Memory B cell (primary cell): ENCODE data around the gene AOPEP.

Experiments
- ATAC-seq: fragments of 150-1000 bp; cut with Tn5 transposase; 2 replicates; pipeline ENCODE4 v1.10.0; 2021; ENCODE audit warnings: low read depth, mild to moderate bottlenecking, moderate library complexity
- DNase-seq, 2 donors: peaks; one replicate each; pipeline ENCODE4 v3.0.0; 2022; ENCODE audit warnings: low spot score in 2 of 2
- H3K27ac Mint-ChIP-seq: one replicate; pipeline ENCODE4 v1.8.0; 2022; ENCODE audit warnings: mild to moderate bottlenecking, moderate library complexity, mixed read lengths
- H3K27me3 Mint-ChIP-seq: one replicate; pipeline ENCODE4 v1.8.0; 2022; ENCODE audit warnings: mixed read lengths
- H3K36me3 Mint-ChIP-seq: one replicate; pipeline ENCODE4 v1.8.0; 2022; ENCODE audit warnings: mild to moderate bottlenecking, mixed read lengths
- H3K4me1 Mint-ChIP-seq: one replicate; pipeline ENCODE4 v1.8.0; 2022; ENCODE audit warnings: mixed read lengths
- H3K4me3 Mint-ChIP-seq: one replicate; pipeline ENCODE4 v1.8.0; 2022; ENCODE audit warnings: mild to moderate bottlenecking, moderate library complexity, mixed read lengths
- H3K9me3 Mint-ChIP-seq: one replicate; pipeline ENCODE4 v1.8.0; 2022; ENCODE audit warnings: mixed read lengths

AOPEP gene

GRCh38 chr9:95029720-95030119, 303.2 kb downstream of the AOPEP start:
- Mint-ChIP-seq H3K27ac (no peak overlapping the region), H3K4me3 (no peak overlapping the region), H3K4me1 (no peaks in the 10 kb centered on the region), H3K9me3 (no peaks in the 10 kb centered on the region), H3K36me3 (peaks cover 5% of the 10 kb centered on the region), H3K27me3 (no peaks in the 10 kb centered on the region)
- ATAC-seq (no peak), DNase-seq (no peak)

GRCh38 chr9:95030344-95030743, 303.8 kb downstream of the AOPEP start:
- no peaks in the 10 kb centered on the region for H3K4me1 Mint-ChIP-seq
- H3K4me3 Mint-ChIP-seq: no peak overlapping the region
- H3K27me3 Mint-ChIP-seq: no peaks in the 10 kb centered on the region
- H3K27ac Mint-ChIP-seq: no peak overlapping the region
- H3K36me3 Mint-ChIP-seq: peaks cover 5% of the 10 kb centered on the region
- no peaks in the 10 kb centered on the region for H3K9me3 Mint-ChIP-seq
- no peak for ATAC-seq
- DNase-seq: no peak

GRCh38 chr9:95030920-95031642, 304.6 kb downstream of the AOPEP start:
- Mint-ChIP-seq H3K36me3 (peaks cover 5% of the 10 kb centered on the region), H3K9me3 (no peaks in the 10 kb centered on the region), H3K4me1 (no peaks in the 10 kb centered on the region), H3K4me3 (no peak overlapping the region), H3K27me3 (no peaks in the 10 kb centered on the region), H3K27ac (no peak overlapping the region)
- ATAC-seq (no peak), DNase-seq (no peak)

- Mint-ChIP-seq H3K9me3 (no peaks in the 10 kb centered on the region), H3K27me3 (no peaks in the 10 kb centered on the region), H3K4me1 (no peaks in the 10 kb centered on the region), H3K27ac (no peak overlapping the region), H3K36me3 (peaks cover 7% of the 10 kb centered on the region), H3K4me3 (no peak overlapping the region)
- ATAC-seq (no peak), DNase-seq (no peak)
Measured at GRCh38 chr9:95031711-95032461, 305.4 kb downstream of the AOPEP start.

- DNase-seq: no peak
- ATAC-seq: no peak
- Mint-ChIP-seq H3K27me3 (no peaks in the 10 kb centered on the region), H3K9me3 (no peaks in the 10 kb centered on the region), H3K27ac (no peak overlapping the region), H3K4me1 (no peaks in the 10 kb centered on the region), H3K36me3 (peaks cover 7% of the 10 kb centered on the region), H3K4me3 (no peak overlapping the region)
Measured at GRCh38 chr9:95032580-95033341, 306.3 kb downstream of the AOPEP start.

GRCh38 chr9:95035846-95036245, 309.3 kb downstream of the AOPEP start:
- Mint-ChIP-seq H3K36me3 (peaks cover 7% of the 10 kb centered on the region), H3K9me3 (no peaks in the 10 kb centered on the region), H3K27ac (no peak overlapping the region)

GRCh38 chr9:95036676-95037075, 310.2 kb downstream of the AOPEP start:
- no peak overlapping the region for H3K27ac Mint-ChIP-seq
- no peaks in the 10 kb centered on the region for H3K4me1 Mint-ChIP-seq
- DNase-seq (no peak), ATAC-seq (no peak)
- no peak overlapping the region for H3K4me3 Mint-ChIP-seq
- H3K9me3 Mint-ChIP-seq: no peaks in the 10 kb centered on the region
- peaks cover 7% of the 10 kb centered on the region for H3K36me3 Mint-ChIP-seq
- H3K27me3 Mint-ChIP-seq: no peaks in the 10 kb centered on the region

More at GRCh38 chr9:95035846-95036245, 309.3 kb downstream of the AOPEP start:
- no peaks in the 10 kb centered on the region for H3K4me1 Mint-ChIP-seq
- no peak overlapping the region for H3K4me3 Mint-ChIP-seq
- H3K27me3 Mint-ChIP-seq: no peaks in the 10 kb centered on the region
- ATAC-seq (no peak), DNase-seq (no peak)

GRCh38 chr9:95037789-95038521, 311.5 kb downstream of the AOPEP start:
- Mint-ChIP-seq H3K27ac (no peak overlapping the region), H3K4me1 (no peaks in the 10 kb centered on the region)
- no peak for DNase-seq

GRCh38 chr9:95038666-95039065, 312.2 kb downstream of the AOPEP start:
- ATAC-seq (no peak), DNase-seq (no peak)
- peaks cover 5% of the 10 kb centered on the region for H3K36me3 Mint-ChIP-seq
- no peaks in the 10 kb centered on the region for H3K27me3 Mint-ChIP-seq
- H3K9me3 Mint-ChIP-seq: no peaks in the 10 kb centered on the region
- no peak overlapping the region for H3K4me3 Mint-ChIP-seq
- H3K4me1 Mint-ChIP-seq: no peaks in the 10 kb centered on the region
- H3K27ac Mint-ChIP-seq: no peak overlapping the region

More at GRCh38 chr9:95037789-95038521, 311.5 kb downstream of the AOPEP start:
- ATAC-seq: no peak
- H3K9me3 Mint-ChIP-seq: no peaks in the 10 kb centered on the region
- H3K4me3 Mint-ChIP-seq: no peak overlapping the region
- no peaks in the 10 kb centered on the region for H3K27me3 Mint-ChIP-seq
- peaks cover 5% of the 10 kb centered on the region for H3K36me3 Mint-ChIP-seq

GRCh38 chr9:95040106-95040505, 313.6 kb downstream of the AOPEP start:
- Mint-ChIP-seq H3K4me1 (no peaks in the 10 kb centered on the region), H3K9me3 (no peaks in the 10 kb centered on the region), H3K4me3 (no peak overlapping the region), H3K27me3 (no peaks in the 10 kb centered on the region), H3K27ac (no peak overlapping the region), H3K36me3 (peaks cover 5% of the 10 kb centered on the region)
- ATAC-seq (no peak), DNase-seq (no peak)

- H3K4me3 Mint-ChIP-seq: no peak overlapping the region
- H3K27me3 Mint-ChIP-seq: peaks cover 2% of the 10 kb centered on the region
- H3K27ac Mint-ChIP-seq: no peak overlapping the region
- peaks cover 4% of the 10 kb centered on the region for H3K36me3 Mint-ChIP-seq
- DNase-seq (no peak), ATAC-seq (no peak)
- no peaks in the 10 kb centered on the region for H3K9me3 Mint-ChIP-seq
- peaks cover 3% of the 10 kb centered on the region for H3K4me1 Mint-ChIP-seq
Measured at GRCh38 chr9:95043826-95044225, 317.3 kb downstream of the AOPEP start.

GRCh38 chr9:95044731-95045508, 318.4 kb downstream of the AOPEP start:
- H3K36me3 Mint-ChIP-seq: peaks cover 4% of the 10 kb centered on the region
- H3K9me3 Mint-ChIP-seq: no peaks in the 10 kb centered on the region
- no peak for DNase-seq
- no peak for ATAC-seq
- no peak overlapping the region for H3K4me3 Mint-ChIP-seq
- H3K4me1 Mint-ChIP-seq: peaks cover 6% of the 10 kb centered on the region
- no peak overlapping the region for H3K27ac Mint-ChIP-seq
- H3K27me3 Mint-ChIP-seq: peaks cover 2% of the 10 kb centered on the region

GRCh38 chr9:95045751-95046150, 319.3 kb downstream of the AOPEP start:
- H3K9me3 Mint-ChIP-seq: no peaks in the 10 kb centered on the region
- H3K27me3 Mint-ChIP-seq: peaks cover 3% of the 10 kb centered on the region
- DNase-seq (no peak), ATAC-seq (no peak)
- H3K4me3 Mint-ChIP-seq: no peak overlapping the region
- H3K27ac Mint-ChIP-seq: no peak overlapping the region
- peaks cover 6% of the 10 kb centered on the region for H3K4me1 Mint-ChIP-seq
- peaks cover 4% of the 10 kb centered on the region for H3K36me3 Mint-ChIP-seq
